Mammary epithelial cell (primary cell): ENCODE results near the gene TTLL11.

ENCODE experiments used
- CTCF ChIP-seq, 2 donors: IDR thresholded peaks in 1 of 2; conservative IDR thresholded peaks in 1 of 2; 2 replicates each; pipeline ENCODE4 v1.5.1; 2011 to 2012; ENCODE audit warnings: inconsistent platforms in 2 of 2, low read length in 2 of 2, mild to moderate bottlenecking in 2 of 2, control low read depth in 1 of 2, low read depth in 1 of 2; ENCODE audit not compliant: insufficient read depth in 1 of 2; ENCODE audit errors: extremely low read depth in 1 of 2
- EZH2 ChIP-seq: IDR thresholded peaks from 2 replicates; pipeline ENCODE4 v1.6.1; 2012; ENCODE audit warnings: low read length, inconsistent platforms, borderline replicate concordance

- no peak for TF ChIP-seq EZH2
- no peak for TF ChIP-seq CTCF (conservative IDR thresholded peaks at IDR 0.05 in 1 of 2, IDR thresholded peaks at IDR 0.05 in 1 of 2; ENCODE audit: extremely low read depth in 1 of 2, insufficient read depth in 1 of 2, low read depth in 1 of 2, low read length in 2 of 2)
These were observed 249.0 kb downstream of the TTLL11 start for GRCh38 chr9:121844098-121844497.
